GM23338 (cell line): ENCODE data around the gene ADGRG6. TPM values are rescaled to one million over a fixed set of nuclear protein-coding genes. Genes with fewer than 3 reads are reported as not detected.

Experiments used
- ATAC-seq: fragments of 200-7000 bp; cut with Tn5 transposase; 3 replicates; pipeline ENCODE4 v1.9.1; 2020
- DNase-seq: peaks from one replicate; pipeline ENCODE4 v3.0.0-alpha.2; 2015; ENCODE audit warnings: low spot score
- H2AFZ ChIP-seq: fragments of 200-600 bp; sonication (generic); 2 replicates; pipeline ENCODE4 v1.8.0; 2016; ENCODE audit warnings: antibody characterized with exemption, mild to moderate bottlenecking, moderate library complexity
- H3F3A ChIP-seq: fragments of 200-600 bp; sonication (generic); replicated peaks from 2 replicates; pipeline ENCODE4 v1.8.0; 2017; ENCODE audit warnings: antibody characterized with exemption, mixed run types, low read depth
- H3K27ac ChIP-seq: fragments of 200-600 bp; sonication (generic); 2 replicates; pipeline ENCODE4 v1.6.1; 2016; ENCODE audit warnings: low read depth
- H3K27me3 ChIP-seq: fragments of 200-600 bp; sonication (generic); 2 replicates; pipeline ENCODE4 v1.8.0; 2016; ENCODE audit warnings: mild to moderate bottlenecking, mixed run types, moderate library complexity; ENCODE audit not compliant: insufficient read depth
- H3K36me3 ChIP-seq: fragments of 200-600 bp; sonication (generic); 2 replicates; pipeline ENCODE4 v1.8.0; 2016; ENCODE audit warnings: mild to moderate bottlenecking; ENCODE audit not compliant: insufficient read depth
- H3K4me1 ChIP-seq: fragments of 200-600 bp; sonication (generic); 2 replicates; pipeline ENCODE4 v1.8.0; 2016; ENCODE audit warnings: mild to moderate bottlenecking, moderate library complexity; ENCODE audit not compliant: insufficient read depth
- H3K4me2 ChIP-seq: fragments of 200-600 bp; sonication (generic); 2 replicates; pipeline ENCODE4 v1.7.1; 2017; ENCODE audit warnings: mixed run types
- H3K4me3 ChIP-seq: fragments of 200-600 bp; sonication (generic); 2 replicates; pipeline ENCODE4 v1.6.1; 2016; ENCODE audit warnings: mixed run types
- H3K79me2 ChIP-seq: fragments of 200-600 bp; sonication (generic); replicated peaks from 2 replicates; pipeline ENCODE4 v1.8.0; 2017; ENCODE audit warnings: mild to moderate bottlenecking; ENCODE audit not compliant: insufficient read depth
- H3K9me2 ChIP-seq: fragments of 200-600 bp; sonication (generic); 2 replicates; pipeline ENCODE4 v1.8.0; 2017; ENCODE audit not compliant: insufficient read depth
- H4K20me1 ChIP-seq: fragments of 200-600 bp; sonication (generic); replicated peaks from 2 replicates; pipeline ENCODE4 v1.8.0; 2017; ENCODE audit warnings: mild to moderate bottlenecking; ENCODE audit not compliant: insufficient read depth
- H3K27ac Mint-ChIP-seq: 2 replicates; pipeline ENCODE4 v1.8.0; 2020; ENCODE audit warnings: inconsistent platforms, mild to moderate bottlenecking, moderate library complexity, mixed read lengths
- H3K27me3 Mint-ChIP-seq: 3 replicates; pipeline ENCODE4 v1.8.0; 2022; ENCODE audit warnings: low read depth, mild to moderate bottlenecking, moderate library complexity, mixed read lengths, inconsistent platforms; ENCODE audit not compliant: insufficient read depth, poor library complexity
- H3K36me3 Mint-ChIP-seq: 3 replicates; pipeline ENCODE4 v1.8.0; 2021; ENCODE audit warnings: low read depth, mild to moderate bottlenecking, inconsistent platforms, moderate library complexity, mixed read lengths
- H3K4me1 Mint-ChIP-seq: 3 replicates; pipeline ENCODE4 v1.8.0; 2020; ENCODE audit warnings: mild to moderate bottlenecking, inconsistent platforms, mixed read lengths
- H3K4me3 Mint-ChIP-seq: 3 replicates; pipeline ENCODE4 v1.8.0; 2021; ENCODE audit warnings: moderate library complexity, mild to moderate bottlenecking, inconsistent platforms, mixed read lengths
- H3K9me3 Mint-ChIP-seq: 3 replicates; pipeline ENCODE4 v1.8.0; 2020; ENCODE audit warnings: moderate library complexity, mild to moderate bottlenecking, inconsistent platforms, mixed read lengths
- CREB1 ChIP-seq: fragments of 250-450 bp; sonication (Bioruptor Pico); IDR thresholded peaks from 2 replicates; pipeline ENCODE4 v1.5.0; 2020; ENCODE audit warnings: low read depth, mild to moderate bottlenecking, moderate library complexity
- ETS1 ChIP-seq: IDR thresholded peaks from 2 replicates; pipeline ENCODE4 v1.6.1; 2016; ENCODE audit warnings: antibody characterized with exemption
- EZH2 ChIP-seq: fragments of 200-600 bp; sonication (generic); IDR thresholded peaks from one replicate; pipeline ENCODE4 v1.8.0; 2017; ENCODE audit warnings: antibody characterized with exemption, mild to moderate bottlenecking, low read depth; ENCODE audit not compliant: unreplicated experiment
- EZH2phosphoT487 ChIP-seq: fragments of 200-600 bp; sonication (generic); IDR thresholded peaks from one replicate; pipeline ENCODE4 v1.8.1; 2018; ENCODE audit warnings: antibody characterized with exemption; ENCODE audit not compliant: unreplicated experiment
- JUNB ChIP-seq: IDR thresholded peaks from one replicate; pipeline ENCODE4 v1.6.1; 2016; ENCODE audit warnings: antibody characterized with exemption; ENCODE audit not compliant: unreplicated experiment
- NANOG ChIP-seq: IDR thresholded peaks from 2 replicates; pipeline ENCODE4 v1.6.1; 2016; ENCODE audit warnings: antibody characterized with exemption, borderline replicate concordance
- POLR2AphosphoS5 ChIP-seq: IDR thresholded peaks from 2 replicates; pipeline ENCODE4 v1.6.1; 2016; ENCODE audit warnings: antibody characterized with exemption, low read depth
- REST ChIP-seq: IDR thresholded peaks from one replicate; pipeline ENCODE4 v1.6.1; 2018; ENCODE audit warnings: antibody characterized with exemption; ENCODE audit not compliant: unreplicated experiment
- ZNF331 ChIP-seq: fragments of 250-450 bp; sonication (Bioruptor Pico); IDR thresholded peaks from 2 replicates; pipeline ENCODE4 v1.5.0; 2020; ENCODE audit warnings: low read depth, mild to moderate bottlenecking, moderate library complexity
- polyA plus RNA-seq: library from polyadenylated mRNA; unstranded; fragments of >200 nt; fragmentation: Nextera tagmentation; extraction: Ambion mirVana; gene quantifications from 2 replicates; pipeline ENCODE4 v1.2.1, GENCODE V29; 2016
- total RNA-seq: library from RNA; depleted of rRNA; stranded (reverse); fragments of >200 nt; shearing (Covaris generic); gene quantifications from 2 replicates; pipeline ENCODE4 v1.2.3, GENCODE V29; 2014

The ADGRG6 gene
- total and polyA plus RNA-seq, 2 experiments from 2014 or later = 1.3 to 7.7 TPM

GRCh38 chr6:142443532-142443931 lies 141.7 kb downstream of the ADGRG6 start:
- Mint-ChIP-seq H3K4me3 (no peak overlapping the region), H3K9me3 (no peaks in the 10 kb centered on the region; the same call in 2 of the 3 replicates), H3K36me3 (no peaks in the 10 kb centered on the region), H3K4me1 (peaks cover 33% of the 10 kb centered on the region), H3K27ac (no peak overlapping the region; the same call in 1 of the 2 replicates), H3K27me3 (peaks cover 3% of the 10 kb centered on the region)
- H3K9me2 ChIP-seq = no peaks in the 10 kb centered on the region
- no peak for DNase-seq
- no peak overlapping the region for H3K4me3 ChIP-seq
- no peak overlapping the region for H2AFZ ChIP-seq
- peaks cover 26% of the 10 kb centered on the region for H3K4me1 ChIP-seq
- H3F3A ChIP-seq = no peaks in the 10 kb centered on the region
- no peak overlapping the region for H3K4me2 ChIP-seq
- no peak overlapping the region for H3K27ac ChIP-seq
- no peaks in the 10 kb centered on the region for H3K36me3 ChIP-seq
- H3K79me2 ChIP-seq = no peaks in the 10 kb centered on the region
- no peaks in the 10 kb centered on the region for H4K20me1 ChIP-seq
- no peak for ATAC-seq
- no peaks in the 10 kb centered on the region for H3K27me3 ChIP-seq
- no peak for TF ChIP-seq EZH2
- no peak for TF ChIP-seq EZH2phosphoT487
- no peak for TF ChIP-seq POLR2AphosphoS5
- no peak for TF ChIP-seq JUNB
- TF ChIP-seq NANOG = no peak
- TF ChIP-seq CREB1 = no peak
- no peak for TF ChIP-seq ZNF331 (CRISPR knock-in tag)
- TF ChIP-seq REST = no peak
- no peak for TF ChIP-seq ETS1

GRCh38 chr6:142444376-142444775 lies 142.6 kb downstream of the ADGRG6 start:
- DNase-seq (no peak), ATAC-seq (no peak)
- Histone ChIP-seq H3K4me1 (peaks cover 26% of the 10 kb centered on the region), H3K79me2 (no peaks in the 10 kb centered on the region), H3K4me2 (no peak overlapping the region; the same call in 1 of the 2 replicates), H3K36me3 (no peaks in the 10 kb centered on the region), H3K27me3 (no peaks in the 10 kb centered on the region), H3F3A (no peaks in the 10 kb centered on the region), H3K9me2 (no peaks in the 10 kb centered on the region), H4K20me1 (no peaks in the 10 kb centered on the region), H3K27ac (no peak overlapping the region), H3K4me3 (no peak overlapping the region), H2AFZ (no peak overlapping the region)
- H3K4me3 Mint-ChIP-seq = no peak overlapping the region
- no peaks in the 10 kb centered on the region for H3K36me3 Mint-ChIP-seq
- no peak for TF ChIP-seq NANOG
- H3K27me3 Mint-ChIP-seq = peaks cover 3% of the 10 kb centered on the region
- no peaks in the 10 kb centered on the region; the same call in 2 of the 3 replicates for H3K9me3 Mint-ChIP-seq
- peaks cover 33% of the 10 kb centered on the region for H3K4me1 Mint-ChIP-seq
- H3K27ac Mint-ChIP-seq = no peak overlapping the region
